HEK293 (cell line): Measurements from ENCODE around the gene KLHL15.
A peak's percentile ranks its signal among the peaks of the same experiment; 100 is the strongest.

Experiments used
- GLI4 ChIP-seq: fragments of 450-650 bp; formaldehyde crosslinking; IDR thresholded peaks from 2 replicates; pipeline ENCODE4 v1.5.1; 2016; ENCODE audit warnings: missing biosample characterization, missing genetic modification characterization
- KLF7 ChIP-seq: fragments of 450-650 bp; formaldehyde crosslinking; IDR thresholded peaks from 2 replicates; pipeline ENCODE4 v1.5.1; 2016; ENCODE audit warnings: missing biosample characterization, missing genetic modification characterization, borderline replicate concordance
- ZBTB17 ChIP-seq: fragments of 450-650 bp; formaldehyde crosslinking; IDR thresholded peaks from 2 replicates; pipeline ENCODE4 v1.5.1; 2016; ENCODE audit warnings: missing biosample characterization, missing genetic modification characterization
- ZEB2 ChIP-seq: fragments of 450-650 bp; formaldehyde crosslinking; IDR thresholded peaks from 2 replicates; pipeline ENCODE4 v1.5.1; 2016; ENCODE audit warnings: missing biosample characterization, missing genetic modification characterization
- ZFP37 ChIP-seq: fragments of 450-650 bp; formaldehyde crosslinking; IDR thresholded peaks from 2 replicates; pipeline ENCODE4 v1.5.1; 2016; ENCODE audit warnings: missing biosample characterization, missing genetic modification characterization
- ZNF140 ChIP-seq: fragments of 450-650 bp; formaldehyde crosslinking; IDR thresholded peaks from 2 replicates; pipeline ENCODE4 v1.5.1; 2016; ENCODE audit warnings: missing biosample characterization, missing genetic modification characterization
- ZNF146 ChIP-seq: fragments of 450-650 bp; formaldehyde crosslinking; IDR thresholded peaks from 2 replicates; pipeline ENCODE4 v1.5.1; 2016; ENCODE audit warnings: missing biosample characterization, missing genetic modification characterization
- ZNF157 ChIP-seq: fragments of 450-650 bp; formaldehyde crosslinking; IDR thresholded peaks from 2 replicates; pipeline ENCODE4 v1.5.1; 2016; ENCODE audit warnings: missing biosample characterization, missing genetic modification characterization
- ZNF211 ChIP-seq: fragments of 450-650 bp; formaldehyde crosslinking; IDR thresholded peaks from 2 replicates; pipeline ENCODE4 v1.5.1; 2016; ENCODE audit warnings: low read depth, missing biosample characterization, missing genetic modification characterization
- ZNF354C ChIP-seq: fragments of 450-650 bp; formaldehyde crosslinking; IDR thresholded peaks from 2 replicates; pipeline ENCODE4 v1.5.1; 2016; ENCODE audit warnings: missing biosample characterization, missing genetic modification characterization, low read depth, borderline replicate concordance
- ZNF391 ChIP-seq: fragments of 450-650 bp; formaldehyde crosslinking; IDR thresholded peaks from 2 replicates; pipeline ENCODE4 v1.5.1; 2016; ENCODE audit warnings: low read depth, missing biosample characterization, missing genetic modification characterization, borderline replicate concordance
- ZNF404 ChIP-seq: fragments of 450-650 bp; formaldehyde crosslinking; IDR thresholded peaks from 2 replicates; pipeline ENCODE4 v1.5.1; 2017; ENCODE audit warnings: missing biosample characterization, missing genetic modification characterization
- ZNF549 ChIP-seq: fragments of 450-650 bp; IDR thresholded peaks from 2 replicates; pipeline ENCODE4 v1.5.1; 2018; ENCODE audit warnings: missing biosample characterization, missing genetic modification characterization, mild to moderate bottlenecking, inconsistent platforms, moderate library complexity
- ZNF558 ChIP-seq: fragments of 450-650 bp; formaldehyde crosslinking; IDR thresholded peaks from 2 replicates; pipeline ENCODE4 v1.5.1; 2016; ENCODE audit warnings: missing biosample characterization, missing genetic modification characterization
- ZNF610 ChIP-seq: fragments of 450-650 bp; formaldehyde crosslinking; IDR thresholded peaks from 2 replicates; pipeline ENCODE4 v1.5.1; 2016; ENCODE audit warnings: missing biosample characterization, missing genetic modification characterization, borderline replicate concordance
- ZNF621 ChIP-seq: fragments of 450-650 bp; formaldehyde crosslinking; IDR thresholded peaks from 2 replicates; pipeline ENCODE4 v1.5.1; 2017; ENCODE audit warnings: missing biosample characterization, missing genetic modification characterization
- ZNF626 ChIP-seq: fragments of 450-650 bp; sonication (Bioruptor Pico); formaldehyde crosslinking; IDR thresholded peaks from 2 replicates; pipeline ENCODE4 v1.5.1; 2018; ENCODE audit warnings: missing biosample characterization, missing genetic modification characterization, inconsistent platforms
- ZNF664 ChIP-seq: fragments of 450-650 bp; formaldehyde crosslinking; IDR thresholded peaks from 2 replicates; pipeline ENCODE4 v1.5.1; 2016; ENCODE audit warnings: missing biosample characterization, missing genetic modification characterization
- ZNF707 ChIP-seq: fragments of 450-650 bp; formaldehyde crosslinking; IDR thresholded peaks from 2 replicates; pipeline ENCODE4 v1.5.1; 2016; ENCODE audit warnings: missing biosample characterization, missing genetic modification characterization
- ZNF76 ChIP-seq: fragments of 450-650 bp; formaldehyde crosslinking; IDR thresholded peaks from 2 replicates; pipeline ENCODE4; 2016; ENCODE audit warnings: low read depth, missing biosample characterization, missing genetic modification characterization, borderline replicate concordance
- ZNF843 ChIP-seq: fragments of 450-650 bp; formaldehyde crosslinking; IDR thresholded peaks from 2 replicates; pipeline ENCODE4 v1.5.1; 2016; ENCODE audit warnings: missing biosample characterization, missing genetic modification characterization
- ZSCAN23 ChIP-seq: fragments of 450-650 bp; formaldehyde crosslinking; IDR thresholded peaks from 2 replicates; pipeline ENCODE4 v1.5.1; 2016; ENCODE audit warnings: missing biosample characterization, missing genetic modification characterization
- TF ChIP-seq, protein P1 (sequence below): fragments of 450-650 bp; formaldehyde crosslinking; IDR thresholded peaks from 2 replicates; pipeline ENCODE4 v1.5.1; 2016; ENCODE audit warnings: missing biosample characterization, missing genetic modification characterization
- TF ChIP-seq, protein P2 (sequence below): fragments of 450-650 bp; formaldehyde crosslinking; IDR thresholded peaks from 2 replicates; pipeline ENCODE4 v1.5.1; 2016; ENCODE audit warnings: missing biosample characterization, missing genetic modification characterization
- TF ChIP-seq, protein P3 (sequence below): fragments of 450-650 bp; formaldehyde crosslinking; IDR thresholded peaks from 2 replicates; pipeline ENCODE4 v1.5.1; 2016; ENCODE audit warnings: missing biosample characterization, missing genetic modification characterization
- TF ChIP-seq, protein P4 (sequence below): fragments of 450-650 bp; formaldehyde crosslinking; IDR thresholded peaks from 2 replicates; pipeline ENCODE4 v1.5.1; 2016; ENCODE audit warnings: missing biosample characterization, missing genetic modification characterization, borderline replicate concordance
- TF ChIP-seq, protein P5 (sequence below): fragments of 450-650 bp; formaldehyde crosslinking; IDR thresholded peaks from 2 replicates; pipeline ENCODE4 v1.5.1; 2017; ENCODE audit warnings: missing biosample characterization, missing genetic modification characterization
- TF ChIP-seq, protein P6 (sequence below): fragments of 450-650 bp; formaldehyde crosslinking; IDR thresholded peaks from 2 replicates; pipeline ENCODE4 v1.5.1; 2017; ENCODE audit warnings: missing biosample characterization, missing genetic modification characterization
- TF ChIP-seq, protein P7 (sequence below): fragments of 450-650 bp; formaldehyde crosslinking; IDR thresholded peaks from 2 replicates; pipeline ENCODE4 v1.5.1; 2016; ENCODE audit warnings: missing biosample characterization, missing genetic modification characterization

The KLHL15 gene

DNA sequence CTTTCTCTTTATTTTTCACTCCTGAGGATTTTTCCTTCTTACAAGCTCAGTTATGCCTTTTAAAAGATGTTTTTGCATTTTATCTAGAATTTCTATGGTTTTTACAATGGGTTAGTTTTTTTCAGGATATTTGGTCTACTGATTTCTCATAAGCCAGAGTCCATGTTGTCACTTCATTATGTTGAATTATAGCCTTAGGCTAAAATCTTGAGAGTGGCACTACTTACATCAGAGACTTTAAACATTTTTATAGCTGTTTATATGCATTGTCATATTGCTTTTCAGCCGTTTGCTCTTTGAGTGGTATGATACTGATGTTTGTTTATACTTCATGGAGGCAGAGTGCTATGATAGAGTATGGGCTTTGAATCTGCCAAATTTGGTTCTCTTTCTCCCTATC lies 82.8 kb downstream of the KLHL15 start (continued):
- TF ChIP-seq, protein P1, sequence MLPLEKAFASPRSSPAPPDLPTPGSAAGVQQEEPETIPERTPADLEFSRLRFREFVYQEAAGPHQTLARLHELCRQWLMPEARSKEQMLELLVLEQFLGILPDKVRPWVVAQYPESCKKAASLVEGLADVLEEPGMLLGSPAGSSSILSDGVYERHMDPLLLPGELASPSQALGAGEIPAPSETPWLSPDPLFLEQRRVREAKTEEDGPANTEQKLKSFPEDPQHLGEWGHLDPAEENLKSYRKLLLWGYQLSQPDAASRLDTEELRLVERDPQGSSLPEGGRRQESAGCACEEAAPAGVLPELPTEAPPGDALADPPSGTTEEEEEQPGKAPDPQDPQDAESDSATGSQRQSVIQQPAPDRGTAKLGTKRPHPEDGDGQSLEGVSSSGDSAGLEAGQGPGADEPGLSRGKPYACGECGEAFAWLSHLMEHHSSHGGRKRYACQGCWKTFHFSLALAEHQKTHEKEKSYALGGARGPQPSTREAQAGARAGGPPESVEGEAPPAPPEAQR (tag by site-specific recombination): no peak
- TF ChIP-seq ZNF707 (tag by site-specific recombination): no peak
- no peak for TF ChIP-seq ZNF146
- TF ChIP-seq, protein P2, sequence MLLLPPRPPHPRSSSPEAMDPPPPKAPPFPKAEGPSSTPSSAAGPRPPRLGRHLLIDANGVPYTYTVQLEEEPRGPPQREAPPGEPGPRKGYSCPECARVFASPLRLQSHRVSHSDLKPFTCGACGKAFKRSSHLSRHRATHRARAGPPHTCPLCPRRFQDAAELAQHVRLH (tag by site-specific recombination): 0 out of 2 replicates have a peak, but pooled peaks have one; percentile 20
- no peak for TF ChIP-seq ZNF140
- TF ChIP-seq KLF7 (tag by site-specific recombination): no peak
- TF ChIP-seq ZNF404 (tag by site-specific recombination): no peak
- TF ChIP-seq ZNF621 (tag by site-specific recombination): no peak
- no peak for TF ChIP-seq ZNF549 (tag by site-specific recombination)
- TF ChIP-seq, protein P3, sequence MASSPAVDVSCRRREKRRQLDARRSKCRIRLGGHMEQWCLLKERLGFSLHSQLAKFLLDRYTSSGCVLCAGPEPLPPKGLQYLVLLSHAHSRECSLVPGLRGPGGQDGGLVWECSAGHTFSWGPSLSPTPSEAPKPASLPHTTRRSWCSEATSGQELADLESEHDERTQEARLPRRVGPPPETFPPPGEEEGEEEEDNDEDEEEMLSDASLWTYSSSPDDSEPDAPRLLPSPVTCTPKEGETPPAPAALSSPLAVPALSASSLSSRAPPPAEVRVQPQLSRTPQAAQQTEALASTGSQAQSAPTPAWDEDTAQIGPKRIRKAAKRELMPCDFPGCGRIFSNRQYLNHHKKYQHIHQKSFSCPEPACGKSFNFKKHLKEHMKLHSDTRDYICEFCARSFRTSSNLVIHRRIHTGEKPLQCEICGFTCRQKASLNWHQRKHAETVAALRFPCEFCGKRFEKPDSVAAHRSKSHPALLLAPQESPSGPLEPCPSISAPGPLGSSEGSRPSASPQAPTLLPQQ (tag by site-specific recombination): no peak
- TF ChIP-seq ZEB2 (tag by site-specific recombination): peak; percentile 94
- no peak for TF ChIP-seq ZNF391 (tag by site-specific recombination)
- TF ChIP-seq ZNF664 (tag by site-specific recombination): no peak
- no peak for TF ChIP-seq ZNF354C (tag by site-specific recombination)
- TF ChIP-seq, protein P4, sequence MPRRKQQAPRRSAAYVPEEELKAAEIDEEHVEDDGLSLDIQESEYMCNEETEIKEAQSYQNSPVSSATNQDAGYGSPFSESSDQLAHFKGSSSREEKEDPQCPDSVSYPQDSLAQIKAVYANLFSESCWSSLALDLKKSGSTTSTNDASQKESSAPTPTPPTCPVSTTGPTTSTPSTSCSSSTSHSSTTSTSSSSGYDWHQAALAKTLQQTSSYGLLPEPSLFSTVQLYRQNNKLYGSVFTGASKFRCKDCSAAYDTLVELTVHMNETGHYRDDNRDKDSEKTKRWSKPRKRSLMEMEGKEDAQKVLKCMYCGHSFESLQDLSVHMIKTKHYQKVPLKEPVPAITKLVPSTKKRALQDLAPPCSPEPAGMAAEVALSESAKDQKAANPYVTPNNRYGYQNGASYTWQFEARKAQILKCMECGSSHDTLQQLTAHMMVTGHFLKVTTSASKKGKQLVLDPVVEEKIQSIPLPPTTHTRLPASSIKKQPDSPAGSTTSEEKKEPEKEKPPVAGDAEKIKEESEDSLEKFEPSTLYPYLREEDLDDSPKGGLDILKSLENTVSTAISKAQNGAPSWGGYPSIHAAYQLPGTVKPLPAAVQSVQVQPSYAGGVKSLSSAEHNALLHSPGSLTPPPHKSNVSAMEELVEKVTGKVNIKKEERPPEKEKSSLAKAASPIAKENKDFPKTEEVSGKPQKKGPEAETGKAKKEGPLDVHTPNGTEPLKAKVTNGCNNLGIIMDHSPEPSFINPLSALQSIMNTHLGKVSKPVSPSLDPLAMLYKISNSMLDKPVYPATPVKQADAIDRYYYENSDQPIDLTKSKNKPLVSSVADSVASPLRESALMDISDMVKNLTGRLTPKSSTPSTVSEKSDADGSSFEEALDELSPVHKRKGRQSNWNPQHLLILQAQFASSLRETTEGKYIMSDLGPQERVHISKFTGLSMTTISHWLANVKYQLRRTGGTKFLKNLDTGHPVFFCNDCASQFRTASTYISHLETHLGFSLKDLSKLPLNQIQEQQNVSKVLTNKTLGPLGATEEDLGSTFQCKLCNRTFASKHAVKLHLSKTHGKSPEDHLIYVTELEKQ (tag by site-specific recombination): peak; percentile 80; the same call in 1 of the 2 replicates
- TF ChIP-seq ZNF211 (tag by site-specific recombination): no peak
- TF ChIP-seq ZBTB17: peak; percentile 69
- TF ChIP-seq, protein P5, sequence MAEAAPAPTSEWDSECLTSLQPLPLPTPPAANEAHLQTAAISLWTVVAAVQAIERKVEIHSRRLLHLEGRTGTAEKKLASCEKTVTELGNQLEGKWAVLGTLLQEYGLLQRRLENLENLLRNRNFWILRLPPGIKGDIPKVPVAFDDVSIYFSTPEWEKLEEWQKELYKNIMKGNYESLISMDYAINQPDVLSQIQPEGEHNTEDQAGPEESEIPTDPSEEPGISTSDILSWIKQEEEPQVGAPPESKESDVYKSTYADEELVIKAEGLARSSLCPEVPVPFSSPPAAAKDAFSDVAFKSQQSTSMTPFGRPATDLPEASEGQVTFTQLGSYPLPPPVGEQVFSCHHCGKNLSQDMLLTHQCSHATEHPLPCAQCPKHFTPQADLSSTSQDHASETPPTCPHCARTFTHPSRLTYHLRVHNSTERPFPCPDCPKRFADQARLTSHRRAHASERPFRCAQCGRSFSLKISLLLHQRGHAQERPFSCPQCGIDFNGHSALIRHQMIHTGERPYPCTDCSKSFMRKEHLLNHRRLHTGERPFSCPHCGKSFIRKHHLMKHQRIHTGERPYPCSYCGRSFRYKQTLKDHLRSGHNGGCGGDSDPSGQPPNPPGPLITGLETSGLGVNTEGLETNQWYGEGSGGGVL (tag by site-specific recombination): peak; percentile 53
- TF ChIP-seq, protein P6, sequence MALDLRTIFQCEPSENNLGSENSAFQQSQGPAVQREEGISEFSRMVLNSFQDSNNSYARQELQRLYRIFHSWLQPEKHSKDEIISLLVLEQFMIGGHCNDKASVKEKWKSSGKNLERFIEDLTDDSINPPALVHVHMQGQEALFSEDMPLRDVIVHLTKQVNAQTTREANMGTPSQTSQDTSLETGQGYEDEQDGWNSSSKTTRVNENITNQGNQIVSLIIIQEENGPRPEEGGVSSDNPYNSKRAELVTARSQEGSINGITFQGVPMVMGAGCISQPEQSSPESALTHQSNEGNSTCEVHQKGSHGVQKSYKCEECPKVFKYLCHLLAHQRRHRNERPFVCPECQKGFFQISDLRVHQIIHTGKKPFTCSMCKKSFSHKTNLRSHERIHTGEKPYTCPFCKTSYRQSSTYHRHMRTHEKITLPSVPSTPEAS (tag by site-specific recombination): no peak
- TF ChIP-seq ZNF76 (tag by site-specific recombination): 0 out of 2 replicates have a peak, but pooled peaks have one; percentile 33
- no peak for TF ChIP-seq ZNF157
- no peak for TF ChIP-seq ZNF558 (tag by site-specific recombination)
- peak; percentile 96 for TF ChIP-seq ZNF843 (tag by site-specific recombination)
- no peak for TF ChIP-seq ZFP37 (tag by site-specific recombination)
- TF ChIP-seq ZNF610 (tag by site-specific recombination): 0 out of 2 replicates have a peak, but pooled peaks have one; percentile 57
- no peak for TF ChIP-seq ZNF626 (tag by site-specific recombination)
- TF ChIP-seq ZSCAN23 (tag by site-specific recombination): no peak
- TF ChIP-seq, protein P7, sequence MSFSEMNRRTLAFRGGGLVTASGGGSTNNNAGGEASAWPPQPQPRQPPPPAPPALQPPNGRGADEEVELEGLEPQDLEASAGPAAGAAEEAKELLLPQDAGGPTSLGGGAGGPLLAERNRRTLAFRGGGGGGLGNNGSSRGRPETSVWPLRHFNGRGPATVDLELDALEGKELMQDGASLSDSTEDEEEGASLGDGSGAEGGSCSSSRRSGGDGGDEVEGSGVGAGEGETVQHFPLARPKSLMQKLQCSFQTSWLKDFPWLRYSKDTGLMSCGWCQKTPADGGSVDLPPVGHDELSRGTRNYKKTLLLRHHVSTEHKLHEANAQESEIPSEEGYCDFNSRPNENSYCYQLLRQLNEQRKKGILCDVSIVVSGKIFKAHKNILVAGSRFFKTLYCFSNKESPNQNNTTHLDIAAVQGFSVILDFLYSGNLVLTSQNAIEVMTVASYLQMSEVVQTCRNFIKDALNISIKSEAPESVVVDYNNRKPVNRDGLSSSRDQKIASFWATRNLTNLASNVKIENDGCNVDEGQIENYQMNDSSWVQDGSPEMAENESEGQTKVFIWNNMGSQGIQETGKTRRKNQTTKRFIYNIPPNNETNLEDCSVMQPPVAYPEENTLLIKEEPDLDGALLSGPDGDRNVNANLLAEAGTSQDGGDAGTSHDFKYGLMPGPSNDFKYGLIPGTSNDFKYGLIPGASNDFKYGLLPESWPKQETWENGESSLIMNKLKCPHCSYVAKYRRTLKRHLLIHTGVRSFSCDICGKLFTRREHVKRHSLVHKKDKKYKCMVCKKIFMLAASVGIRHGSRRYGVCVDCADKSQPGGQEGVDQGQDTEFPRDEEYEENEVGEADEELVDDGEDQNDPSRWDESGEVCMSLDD (tag by site-specific recombination): no peak
- TF ChIP-seq GLI4 (tag by site-specific recombination): no peak
